HFF-Myc (cell line): ENCODE measurements around the gene SFSWAP.

Source experiments
- DNase-seq: peaks from one replicate; pipeline ENCODE4 v3.0.0-alpha.2; 2011; ENCODE audit warnings: low read depth; ENCODE audit errors: extremely low read depth
- H3K4me3 ChIP-seq: replicated peaks from 2 replicates; pipeline ENCODE4 v1.5.1; 2011; ENCODE audit warnings: low read depth, mild to moderate bottlenecking, control low read depth, low read length
- TF ChIP-seq, protein P1 (sequence below): IDR thresholded peaks from 2 replicates; pipeline ENCODE4 v1.5.1; 2012; ENCODE audit warnings: mild to moderate bottlenecking, low read depth, low read length, control low read depth; ENCODE audit errors: missing control alignments

The SFSWAP gene

DNA sequence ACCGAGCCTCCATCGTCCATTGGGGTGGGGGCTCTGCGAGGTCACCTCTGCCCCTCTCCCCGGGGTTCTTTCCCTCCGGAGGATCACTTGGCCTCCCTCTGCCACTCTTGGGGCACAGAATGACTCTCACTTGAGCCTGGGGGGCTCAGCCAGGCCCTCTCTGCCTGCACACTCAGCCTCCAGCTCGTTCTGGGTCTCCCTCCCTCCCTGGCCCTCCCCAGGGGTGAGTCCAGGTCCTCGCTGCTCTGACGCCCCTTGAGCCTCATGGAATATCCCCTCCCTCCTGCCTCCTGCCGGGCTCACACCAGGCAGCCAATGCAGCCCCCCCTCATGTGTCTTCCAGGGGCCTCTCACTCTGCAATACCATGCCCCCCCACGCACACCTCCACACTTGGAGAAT lies 17.7 kb upstream of the SFSWAP start:
- no peak for DNase-seq
- TF ChIP-seq, protein P1, sequence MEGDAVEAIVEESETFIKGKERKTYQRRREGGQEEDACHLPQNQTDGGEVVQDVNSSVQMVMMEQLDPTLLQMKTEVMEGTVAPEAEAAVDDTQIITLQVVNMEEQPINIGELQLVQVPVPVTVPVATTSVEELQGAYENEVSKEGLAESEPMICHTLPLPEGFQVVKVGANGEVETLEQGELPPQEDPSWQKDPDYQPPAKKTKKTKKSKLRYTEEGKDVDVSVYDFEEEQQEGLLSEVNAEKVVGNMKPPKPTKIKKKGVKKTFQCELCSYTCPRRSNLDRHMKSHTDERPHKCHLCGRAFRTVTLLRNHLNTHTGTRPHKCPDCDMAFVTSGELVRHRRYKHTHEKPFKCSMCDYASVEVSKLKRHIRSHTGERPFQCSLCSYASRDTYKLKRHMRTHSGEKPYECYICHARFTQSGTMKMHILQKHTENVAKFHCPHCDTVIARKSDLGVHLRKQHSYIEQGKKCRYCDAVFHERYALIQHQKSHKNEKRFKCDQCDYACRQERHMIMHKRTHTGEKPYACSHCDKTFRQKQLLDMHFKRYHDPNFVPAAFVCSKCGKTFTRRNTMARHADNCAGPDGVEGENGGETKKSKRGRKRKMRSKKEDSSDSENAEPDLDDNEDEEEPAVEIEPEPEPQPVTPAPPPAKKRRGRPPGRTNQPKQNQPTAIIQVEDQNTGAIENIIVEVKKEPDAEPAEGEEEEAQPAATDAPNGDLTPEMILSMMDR: no peak
- H3K4me3 ChIP-seq: no peak overlapping the region

DNA sequence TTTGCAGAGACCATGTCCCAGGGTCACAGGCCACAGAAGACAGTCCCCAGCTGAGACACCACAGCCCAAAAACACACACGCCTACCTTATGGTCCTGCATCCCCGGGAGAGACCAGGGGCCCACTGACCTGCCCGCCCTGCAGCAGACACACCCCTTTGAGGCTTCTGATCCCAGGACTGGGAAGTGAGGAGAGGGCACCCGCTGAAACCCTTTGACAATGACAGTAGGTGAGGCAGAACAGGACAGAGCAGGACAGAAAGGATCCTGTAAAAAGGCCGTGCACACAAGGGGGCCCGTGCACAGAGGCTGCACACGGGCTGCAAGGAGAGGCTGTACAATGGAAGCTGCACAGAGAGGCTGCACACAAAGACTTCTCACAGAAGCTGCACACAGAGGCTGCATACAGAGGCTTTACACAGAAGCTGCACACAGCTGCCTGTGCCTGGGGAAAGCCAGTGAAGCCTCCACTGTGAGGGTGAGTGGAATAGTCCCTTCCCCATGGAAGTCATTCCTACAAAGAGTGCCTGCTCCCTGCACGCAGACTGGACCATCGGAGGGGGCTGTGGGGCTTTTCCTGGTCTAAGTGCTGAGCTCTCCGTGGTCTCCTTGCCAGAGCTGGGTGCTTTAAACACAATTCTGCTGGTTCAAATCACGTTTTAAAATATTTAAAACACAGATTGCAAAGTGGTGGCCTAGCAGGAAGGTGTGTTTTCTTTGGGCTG lies 16.6 kb upstream of the SFSWAP start:
- H3K4me3 ChIP-seq: no peak overlapping the region
- DNase-seq: no peak
- TF ChIP-seq, protein P1: no peak

DNA sequence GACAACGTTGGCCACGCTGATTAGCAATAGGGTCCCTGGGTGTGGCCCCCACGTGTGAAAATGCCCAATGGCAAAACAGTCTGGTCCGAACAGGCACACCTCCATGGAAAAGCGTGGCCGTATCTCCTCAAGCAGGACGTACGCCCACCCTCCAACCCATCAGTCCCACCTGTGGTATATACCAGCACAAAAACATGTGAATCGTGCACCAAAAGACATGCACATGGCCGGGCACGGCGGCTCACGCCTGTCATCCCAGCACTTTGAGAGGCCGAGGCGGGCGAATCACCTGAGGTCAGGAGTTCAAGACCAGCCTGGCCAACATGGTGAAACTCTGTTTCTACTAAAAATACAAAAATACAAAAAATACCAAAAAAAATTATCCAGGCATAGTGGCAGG lies 14.9 kb upstream of the SFSWAP start:
- DNase-seq: no peak
- TF ChIP-seq, protein P1: no peak
- H3K4me3 ChIP-seq: no peak overlapping the region

DNA sequence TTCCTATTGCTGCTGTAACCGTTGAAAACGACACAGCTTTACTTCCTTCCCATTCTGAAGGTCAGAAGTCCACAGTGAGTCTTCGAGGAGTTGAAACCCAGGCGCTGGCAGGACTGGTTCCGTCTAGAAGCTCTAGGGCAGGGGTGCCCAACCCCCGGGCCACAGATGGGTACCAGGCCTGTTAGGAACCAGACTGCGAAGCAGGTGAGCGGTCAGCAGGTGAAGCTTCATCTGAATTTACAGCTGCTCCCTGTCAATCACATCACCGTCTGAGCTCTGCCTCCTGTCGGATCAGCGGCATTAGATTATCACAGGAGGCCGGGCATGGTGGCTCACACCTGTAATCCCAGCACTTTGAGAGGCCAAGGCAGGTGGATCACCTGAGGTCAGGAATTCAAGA lies 12.6 kb upstream of the SFSWAP start:
- DNase-seq: no peak
- TF ChIP-seq, protein P1: no peak
- H3K4me3 ChIP-seq: no peak overlapping the region

DNA sequence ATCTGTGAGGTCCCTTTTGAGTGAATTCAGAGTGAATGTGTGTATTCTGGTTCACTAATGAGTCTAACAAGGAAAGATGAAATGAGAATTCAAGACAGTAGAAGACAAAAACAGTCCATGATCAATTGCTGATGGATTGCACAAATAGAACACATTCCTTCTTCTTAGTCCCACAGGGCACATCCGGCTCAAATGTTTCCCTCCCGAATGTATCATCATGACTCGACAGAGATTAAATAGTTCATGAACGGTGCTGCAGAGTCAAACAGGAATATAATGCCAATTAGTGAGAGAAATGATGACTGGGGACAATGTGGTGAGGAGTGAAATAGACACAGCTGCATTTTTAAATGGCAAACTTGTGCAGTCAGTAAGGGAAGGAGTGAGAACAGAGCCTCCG lies 11.5 kb upstream of the SFSWAP start:
- TF ChIP-seq, protein P1: no peak

DNA sequence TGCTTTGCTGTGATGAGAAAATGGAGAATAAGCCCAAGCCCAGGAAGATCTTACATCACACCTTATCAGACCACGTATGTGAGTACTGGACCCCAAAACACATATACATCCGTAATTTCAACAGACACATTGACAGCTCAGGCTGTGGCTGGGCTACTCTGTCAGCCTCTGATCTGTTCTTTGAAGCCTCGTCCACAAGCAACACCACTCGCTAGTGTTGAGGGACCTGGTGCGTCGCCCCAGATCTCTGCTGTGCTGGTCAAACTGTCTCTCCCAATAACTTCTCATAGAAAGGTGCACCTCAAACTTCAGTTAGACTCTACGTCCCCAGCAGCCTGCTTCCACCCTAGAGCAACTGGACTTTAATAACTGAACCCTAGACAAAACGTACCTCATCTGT lies 10.6 kb upstream of the SFSWAP start:
- no peak for DNase-seq
- TF ChIP-seq, protein P1: no peak
- H3K4me3 ChIP-seq: no peak overlapping the region

More for the DNA sequence above, 11.5 kb upstream of the SFSWAP start:
- DNase-seq: no peak
- no peak overlapping the region for H3K4me3 ChIP-seq
